Vagina (tissue), 2 donors: ENCODE data around the gene TPPP.
"Not testable (repeated sequence)": the region's sequence is repeated elsewhere in the genome, so short reads cannot be mapped to it uniquely, and the experiment has no call there.

Source experiments
- POLR2A ChIP-seq, 2 donors: fragments of 450-650 bp; IDR thresholded peaks; one replicate each; pipeline ENCODE4 v1.6.1; 2017; ENCODE audit warnings: antibody characterized with exemption in 2 of 2, mild to moderate bottlenecking in 2 of 2, moderate library complexity in 2 of 2
- POLR2AphosphoS5 ChIP-seq, 2 donors: sonication (generic); formaldehyde crosslinking; IDR thresholded peaks; one replicate each; pipeline ENCODE4 v1.9.0; 2017; ENCODE audit warnings: antibody characterized with exemption in 2 of 2, mild to moderate bottlenecking in 2 of 2, low read depth in 1 of 2; ENCODE audit not compliant: insufficient read depth in 1 of 2
- TF ChIP-seq, protein P1 (sequence below), 3 experiments: fragments of 450-650 bp in 2 of 3; fragments of 200-600 bp in 1 of 3; sonication (generic) in 1 of 3; IDR thresholded peaks; one replicate each; pipeline ENCODE4 v1.5.1; 2017 to 2019; ENCODE audit warnings: antibody characterized with exemption in 3 of 3, mild to moderate bottlenecking in 2 of 3, moderate library complexity in 2 of 3

DNA sequence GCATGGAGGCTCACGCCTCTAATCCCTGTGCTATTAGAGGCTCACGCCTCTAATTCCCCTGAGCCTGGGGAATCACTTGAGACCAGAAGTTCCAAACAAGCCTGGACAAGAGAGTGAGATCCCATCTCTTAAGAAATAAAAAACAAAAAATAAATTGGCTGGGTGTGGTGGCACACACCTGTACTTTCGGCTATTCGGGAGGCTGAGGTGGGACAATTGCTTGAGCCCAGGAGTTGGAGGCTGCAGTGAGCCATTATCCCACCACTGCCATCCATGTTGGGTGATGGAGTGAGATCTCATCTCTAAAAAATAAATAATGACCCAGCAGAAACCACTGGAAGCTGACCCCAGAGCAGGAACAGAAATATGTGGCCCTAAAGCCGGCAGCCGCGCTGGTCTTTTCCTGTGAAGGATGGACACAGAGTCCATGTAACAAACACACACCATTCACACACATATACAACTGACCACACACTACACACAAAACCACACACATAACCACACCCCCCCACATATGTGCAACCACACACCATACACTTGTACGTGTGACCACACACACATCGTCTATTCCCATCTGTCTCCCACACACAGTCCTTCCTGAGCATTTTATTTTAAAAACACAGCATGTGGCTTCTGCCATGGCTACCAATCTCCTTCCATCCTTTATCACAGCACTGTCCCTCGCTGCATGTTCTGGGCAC lies 39.8 kb upstream of the TPPP start:
- TF ChIP-seq POLR2A (IDR thresholded peaks at IDR 0.05); POLR2AphosphoS5 (IDR thresholded peaks at IDR 0.05; ENCODE audit: insufficient read depth in 1 of 2, low read depth in 1 of 2): not testable (repeated sequence)
- TF ChIP-seq, protein P1, sequence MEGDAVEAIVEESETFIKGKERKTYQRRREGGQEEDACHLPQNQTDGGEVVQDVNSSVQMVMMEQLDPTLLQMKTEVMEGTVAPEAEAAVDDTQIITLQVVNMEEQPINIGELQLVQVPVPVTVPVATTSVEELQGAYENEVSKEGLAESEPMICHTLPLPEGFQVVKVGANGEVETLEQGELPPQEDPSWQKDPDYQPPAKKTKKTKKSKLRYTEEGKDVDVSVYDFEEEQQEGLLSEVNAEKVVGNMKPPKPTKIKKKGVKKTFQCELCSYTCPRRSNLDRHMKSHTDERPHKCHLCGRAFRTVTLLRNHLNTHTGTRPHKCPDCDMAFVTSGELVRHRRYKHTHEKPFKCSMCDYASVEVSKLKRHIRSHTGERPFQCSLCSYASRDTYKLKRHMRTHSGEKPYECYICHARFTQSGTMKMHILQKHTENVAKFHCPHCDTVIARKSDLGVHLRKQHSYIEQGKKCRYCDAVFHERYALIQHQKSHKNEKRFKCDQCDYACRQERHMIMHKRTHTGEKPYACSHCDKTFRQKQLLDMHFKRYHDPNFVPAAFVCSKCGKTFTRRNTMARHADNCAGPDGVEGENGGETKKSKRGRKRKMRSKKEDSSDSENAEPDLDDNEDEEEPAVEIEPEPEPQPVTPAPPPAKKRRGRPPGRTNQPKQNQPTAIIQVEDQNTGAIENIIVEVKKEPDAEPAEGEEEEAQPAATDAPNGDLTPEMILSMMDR (IDR thresholded peaks at IDR 0.05) = not testable (repeated sequence)
